DOHH2 (cell line): ENCODE measurements around the gene SLC27A4.

ENCODE experiments used
- H3F3A ChIP-seq: fragments of 200-600 bp; sonication (generic), shearing (Covaris generic); 2 replicates; pipeline ENCODE4 v1.6.0; 2016; ENCODE audit warnings: antibody characterized with exemption, mild to moderate bottlenecking; ENCODE audit not compliant: control insufficient read depth, insufficient read depth
- H3K27ac ChIP-seq: fragments of 200-600 bp; sonication (generic); 2 replicates; pipeline ENCODE4 v1.5.1; 2014; ENCODE audit warnings: low read depth, mild to moderate bottlenecking, low read length, moderate library complexity
- H3K27me3 ChIP-seq: fragments of 200-600 bp; sonication (generic); 2 replicates; pipeline ENCODE4 v1.6.1; 2014; ENCODE audit warnings: mild to moderate bottlenecking, low read length, mixed read lengths; ENCODE audit not compliant: control insufficient read depth
- H3K36me3 ChIP-seq: fragments of 200-600 bp; sonication (generic); 2 replicates; pipeline ENCODE4 v1.6.1; 2014; ENCODE audit warnings: mild to moderate bottlenecking, low read length, moderate library complexity, mixed read lengths; ENCODE audit not compliant: control insufficient read depth
- H3K4me1 ChIP-seq: fragments of 200-600 bp; sonication (generic); 2 replicates; pipeline ENCODE4 v1.6.1; 2014; ENCODE audit warnings: mild to moderate bottlenecking, low read length, mixed read lengths; ENCODE audit not compliant: control insufficient read depth
- H3K4me2 ChIP-seq: fragments of 200-600 bp; sonication (generic); 2 replicates; pipeline ENCODE4 v1.6.0; 2014; ENCODE audit warnings: mild to moderate bottlenecking, low read length, moderate library complexity
- H3K4me3 ChIP-seq: fragments of 200-600 bp; sonication (generic); 2 replicates; pipeline ENCODE4 v1.5.1; 2014; ENCODE audit warnings: mild to moderate bottlenecking, low read length, mixed read lengths
- H3K79me2 ChIP-seq: fragments of 200-600 bp; sonication (generic); 2 replicates; pipeline ENCODE4 v1.6.1; 2014; ENCODE audit warnings: mild to moderate bottlenecking, low read length, mixed read lengths; ENCODE audit not compliant: control insufficient read depth
- H3K9me2 ChIP-seq: fragments of 200-600 bp; sonication (generic); replicated peaks from 2 replicates; pipeline ENCODE4 v1.6.1; 2014; ENCODE audit warnings: mild to moderate bottlenecking, low read length, mixed read lengths; ENCODE audit not compliant: control insufficient read depth
- H3K9me3 ChIP-seq: fragments of 200-600 bp; sonication (generic); 2 replicates; pipeline ENCODE4 v1.6.1; 2014; ENCODE audit warnings: antibody characterized with exemption, low read length, mixed read lengths; ENCODE audit not compliant: control insufficient read depth, insufficient read depth
- H4K20me1 ChIP-seq: fragments of 200-600 bp; sonication (generic); 2 replicates; pipeline ENCODE4 v1.6.0; 2014; ENCODE audit warnings: low read depth, mild to moderate bottlenecking, antibody characterized with exemption, low read length, moderate library complexity; ENCODE audit not compliant: control insufficient read depth, insufficient read depth
- EZH2phosphoT487 ChIP-seq: fragments of 200-600 bp; sonication (generic); IDR thresholded peaks from 2 replicates; pipeline ENCODE4 v1.6.1; 2017; ENCODE audit warnings: borderline replicate concordance, mild to moderate bottlenecking, antibody characterized with exemption, low read length, moderate library complexity, mixed read lengths
- TF ChIP-seq, protein P1 (sequence below): fragments of 200-600 bp; sonication (generic); IDR thresholded peaks from one replicate; pipeline ENCODE4 v1.5.1; 2014; ENCODE audit warnings: antibody characterized with exemption, mild to moderate bottlenecking, low read depth, low read length; ENCODE audit not compliant: poor library complexity, severe bottlenecking

The SLC27A4 gene

DNA sequence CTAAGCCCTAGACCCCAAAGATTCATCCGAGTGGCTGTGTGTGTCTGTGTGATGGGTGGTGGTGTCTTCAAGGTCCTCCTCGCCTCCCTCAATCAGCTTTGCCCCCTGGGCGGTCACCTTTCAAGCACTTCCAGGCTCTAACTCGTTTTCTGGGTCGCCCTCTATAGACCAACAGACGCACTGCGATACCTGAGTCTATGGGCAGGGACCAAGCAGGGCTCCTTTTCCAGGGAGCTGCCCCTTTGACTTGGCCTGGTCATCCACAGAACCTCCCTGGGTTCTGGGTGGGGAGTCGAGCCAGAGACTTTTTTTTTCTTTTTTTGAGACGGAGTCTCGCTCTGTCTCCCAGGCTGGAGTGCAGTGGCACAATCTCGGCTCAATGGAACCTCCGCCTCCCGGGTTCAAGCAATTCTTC, 1.1 kb downstream of the SLC27A4 start:
- Histone ChIP-seq H3K4me1 (peaks cover 13% of the 10 kb centered on the region), H3K27me3 (no peaks in the 10 kb centered on the region), H3K4me2 (peak overlapping the region; percentile 92), H3F3A (peaks cover 5% of the 10 kb centered on the region; the same call in 1 of the 2 replicates), H3K9me3 (no peaks in the 10 kb centered on the region), H3K4me3 (peak overlapping the region; percentile 87), H4K20me1 (no peaks in the 10 kb centered on the region), H3K79me2 (peaks cover 8% of the 10 kb centered on the region), H3K36me3 (peaks cover 33% of the 10 kb centered on the region), H3K9me2 (no peaks in the 10 kb centered on the region), H3K27ac (0 out of 2 replicates have a peak overlapping the region, but pooled peaks have one; percentile 3)
- TF ChIP-seq EZH2phosphoT487: no peak
- TF ChIP-seq, protein P1, sequence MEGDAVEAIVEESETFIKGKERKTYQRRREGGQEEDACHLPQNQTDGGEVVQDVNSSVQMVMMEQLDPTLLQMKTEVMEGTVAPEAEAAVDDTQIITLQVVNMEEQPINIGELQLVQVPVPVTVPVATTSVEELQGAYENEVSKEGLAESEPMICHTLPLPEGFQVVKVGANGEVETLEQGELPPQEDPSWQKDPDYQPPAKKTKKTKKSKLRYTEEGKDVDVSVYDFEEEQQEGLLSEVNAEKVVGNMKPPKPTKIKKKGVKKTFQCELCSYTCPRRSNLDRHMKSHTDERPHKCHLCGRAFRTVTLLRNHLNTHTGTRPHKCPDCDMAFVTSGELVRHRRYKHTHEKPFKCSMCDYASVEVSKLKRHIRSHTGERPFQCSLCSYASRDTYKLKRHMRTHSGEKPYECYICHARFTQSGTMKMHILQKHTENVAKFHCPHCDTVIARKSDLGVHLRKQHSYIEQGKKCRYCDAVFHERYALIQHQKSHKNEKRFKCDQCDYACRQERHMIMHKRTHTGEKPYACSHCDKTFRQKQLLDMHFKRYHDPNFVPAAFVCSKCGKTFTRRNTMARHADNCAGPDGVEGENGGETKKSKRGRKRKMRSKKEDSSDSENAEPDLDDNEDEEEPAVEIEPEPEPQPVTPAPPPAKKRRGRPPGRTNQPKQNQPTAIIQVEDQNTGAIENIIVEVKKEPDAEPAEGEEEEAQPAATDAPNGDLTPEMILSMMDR: peak; percentile 77

DNA sequence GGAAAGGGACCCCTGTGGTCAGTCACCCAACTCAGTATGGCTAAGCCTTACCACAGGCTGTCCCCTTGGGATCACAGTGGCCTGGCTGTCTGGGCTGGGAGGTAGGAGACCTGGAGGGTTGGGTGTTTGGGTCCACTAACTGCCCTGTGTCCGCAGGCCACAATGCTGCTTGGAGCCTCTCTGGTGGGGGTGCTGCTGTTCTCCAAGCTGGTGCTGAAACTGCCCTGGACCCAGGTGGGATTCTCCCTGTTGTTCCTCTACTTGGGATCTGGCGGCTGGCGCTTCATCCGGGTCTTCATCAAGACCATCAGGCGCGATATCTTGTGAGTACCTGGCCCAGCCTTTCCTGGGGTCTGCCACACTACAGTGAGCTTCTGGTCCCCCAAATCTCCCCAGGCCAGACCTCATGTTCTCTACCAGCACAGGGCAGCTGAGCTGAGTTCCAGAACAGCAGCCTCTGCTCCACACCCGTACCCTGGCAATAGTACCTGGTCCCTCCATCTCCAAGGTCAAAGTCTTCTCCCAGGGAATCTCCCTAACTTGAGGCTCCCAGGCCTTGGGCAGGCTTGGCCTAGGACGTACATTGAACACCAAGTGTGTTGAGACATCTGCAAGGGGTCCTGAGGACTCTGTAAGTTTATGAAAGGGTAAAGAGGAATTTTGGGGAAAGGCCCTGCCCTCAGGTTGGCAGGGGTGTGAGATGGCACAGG, 2.8 kb downstream of the SLC27A4 start:
- Histone ChIP-seq H4K20me1 (no peaks in the 10 kb centered on the region), H3K9me2 (no peaks in the 10 kb centered on the region), H3K4me1 (peaks cover 13% of the 10 kb centered on the region), H3K4me3 (no peak overlapping the region), H3K27me3 (no peaks in the 10 kb centered on the region), H3K9me3 (no peaks in the 10 kb centered on the region), H3F3A (peaks cover 5% of the 10 kb centered on the region; the same call in 1 of the 2 replicates), H3K4me2 (no peak overlapping the region), H3K36me3 (peaks cover 43% of the 10 kb centered on the region), H3K27ac (no peak overlapping the region), H3K79me2 (peaks cover 8% of the 10 kb centered on the region)
- no peak for TF ChIP-seq EZH2phosphoT487
- TF ChIP-seq, protein P1: no peak

DNA sequence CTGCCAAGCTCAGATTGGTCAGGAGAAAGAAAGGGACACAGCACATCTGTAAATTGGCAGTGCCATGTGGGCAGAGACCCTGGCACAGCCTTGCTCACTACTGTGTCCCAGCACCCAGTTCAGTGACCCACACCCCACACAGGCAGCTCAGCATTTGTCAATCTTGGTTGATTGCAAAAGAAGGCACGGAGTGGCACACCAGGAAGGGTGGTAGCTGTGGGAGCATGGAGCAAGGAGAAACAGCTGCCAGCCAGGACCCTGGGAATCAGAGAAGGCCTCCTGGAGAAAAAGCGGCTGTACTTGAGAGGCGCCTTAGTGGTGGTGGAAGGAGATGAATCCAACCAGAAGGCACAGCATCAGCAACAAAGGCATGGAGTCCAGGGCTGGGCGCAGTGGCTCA, 3.5 kb downstream of the SLC27A4 start:
- Histone ChIP-seq H4K20me1 (no peaks in the 10 kb centered on the region), H3F3A (peaks cover 5% of the 10 kb centered on the region; the same call in 1 of the 2 replicates), H3K9me3 (no peaks in the 10 kb centered on the region), H3K36me3 (peaks cover 49% of the 10 kb centered on the region), H3K9me2 (no peaks in the 10 kb centered on the region), H3K4me1 (peaks cover 13% of the 10 kb centered on the region), H3K79me2 (peaks cover 8% of the 10 kb centered on the region), H3K27me3 (no peaks in the 10 kb centered on the region), H3K4me3 (no peak overlapping the region), H3K4me2 (no peak overlapping the region), H3K27ac (no peak overlapping the region)
- TF ChIP-seq EZH2phosphoT487: no peak
- TF ChIP-seq, protein P1: no peak
